HCT116 (cell line): ENCODE results near the gene SPRY4. TPM values are rescaled to one million over a fixed set of nuclear protein-coding genes. Genes with fewer than 3 reads are reported as not detected.

ENCODE experiments used
- CTCF ChIP-seq, 3 experiments: fragments of 200-600 bp in 1 of 3; sonication (generic) in 1 of 3; IDR thresholded peaks in 2 of 3; conservative IDR thresholded peaks in 1 of 3; 2 replicates each; pipeline ENCODE4 v1.5.1; 2012 to 2017; ENCODE audit warnings: low read depth in 2 of 3, low read length in 2 of 3, antibody characterized with exemption in 1 of 3, borderline replicate concordance in 1 of 3, control low read depth in 1 of 3, mild to moderate bottlenecking in 1 of 3, mixed read lengths in 1 of 3, mixed run types in 1 of 3, moderate library complexity in 1 of 3; ENCODE audit not compliant: insufficient read depth in 1 of 3
- EZH2phosphoT487 ChIP-seq: fragments of 200-600 bp; IDR thresholded peaks from 2 replicates; pipeline ENCODE4 v1.6.1; 2018; ENCODE audit warnings: antibody characterized with exemption, borderline replicate concordance
- POLR2A ChIP-seq: IDR thresholded peaks from 2 replicates; pipeline ENCODE4 v1.7.0; 2011; ENCODE audit warnings: borderline replicate concordance; ENCODE audit not compliant: insufficient read depth, insufficient read length; ENCODE audit errors: extremely low read depth
- POLR2AphosphoS5 ChIP-seq: IDR thresholded peaks from 2 replicates; pipeline ENCODE4 v1.6.1; 2011; ENCODE audit warnings: mild to moderate bottlenecking, low read depth, low read length, moderate library complexity
- REST ChIP-seq: IDR thresholded peaks from 2 replicates; pipeline ENCODE4 v1.6.1; 2012; ENCODE audit warnings: low read depth
- ZBTB33 ChIP-seq: IDR thresholded peaks from 2 replicates; pipeline ENCODE4 v1.6.1; 2011; ENCODE audit warnings: mild to moderate bottlenecking, low read length, moderate library complexity; ENCODE audit not compliant: insufficient replicate concordance; ENCODE audit errors: extremely low read depth
- ZFX ChIP-seq: fragments of 450-650 bp; IDR thresholded peaks from 2 replicates; pipeline ENCODE4 v1.6.1; 2017
- total RNA-seq: library from RNA; stranded (reverse); gene quantifications from one replicate; pipeline ENCODE4 v1.2.1, GENCODE V29; 2021; ENCODE audit not compliant: unreplicated experiment

SPRY4 gene
- total RNA-seq, 1 experiment from 2014 or later = 112 TPM

GRCh38 chr5:142342128-142342981 is 17.5 kb upstream of the SPRY4 start (continued):
- TF ChIP-seq CTCF (IDR thresholded peaks at IDR 0.05 in 2 of 3, conservative IDR thresholded peaks at IDR 0.05 in 1 of 3; ENCODE audit: borderline replicate concordance in 1 of 3, insufficient read depth in 1 of 3, low read depth in 2 of 3, low read length in 2 of 3) (no peak), ZBTB33 (peak; percentile 49), ZFX (no peak), POLR2A (no peak), REST (no peak), EZH2phosphoT487 (no peak), POLR2AphosphoS5 (peak; percentile 56)
